H1 (cell line): ENCODE results near the gene RHOC. TPM values are rescaled to one million over a fixed set of nuclear protein-coding genes. Genes with fewer than 3 reads are reported as not detected.

Experiments used
- CTCF ChIA-PET: fragments of 300-600 bp; sonication (Branson Sonifier 250); formaldehyde crosslinking; loops from one replicate; lab custom pipeline; 2021; ENCODE audit not compliant: partially characterized antibody; lab: Charles Lee
- POLR2A ChIA-PET: fragments of 300-600 bp; sonication (Branson Sonifier 250); formaldehyde crosslinking; loops from one replicate; lab custom pipeline; 2021; ENCODE audit warnings: inconsistent platforms; ENCODE audit not compliant: partially characterized antibody; lab: Charles Lee
- DNase-seq, 2 experiments: peaks; one replicate each; pipeline versions ENCODE4 v3.0.0 to v3.0.0-alpha.2; 2010 to 2022; ENCODE audit warnings: low spot score in 2 of 2, low read depth in 1 of 2, mixed read lengths in 1 of 2
- FAIRE-seq: peaks from 2 replicates; lab custom pipeline; 2011; peaks lifted over from hg19 to GRCh38; lab: Jason Lieb, UNC
- H2AFZ ChIP-seq: 2 replicates; pipeline ENCODE4 v1.8.1; 2012; ENCODE audit warnings: low read length, inconsistent platforms
- H2AK5ac ChIP-seq: 2 replicates; pipeline ENCODE4 v1.6.1; 2013; ENCODE audit warnings: low read depth, low read length
- H2BK120ac ChIP-seq: replicated peaks from 2 replicates; pipeline ENCODE3; 2013; ENCODE audit warnings: low read depth, low read length, inconsistent platforms
- H2BK12ac ChIP-seq: 2 replicates; pipeline ENCODE4 v1.6.1; 2013; ENCODE audit warnings: low read depth, low read length
- H2BK15ac ChIP-seq: 2 replicates; pipeline ENCODE4 v1.6.1; 2013; ENCODE audit warnings: low read length
- H2BK20ac ChIP-seq: 2 replicates; pipeline ENCODE4 v1.6.1; 2013; ENCODE audit warnings: low read length
- H2BK5ac ChIP-seq: 2 replicates; pipeline ENCODE4 v1.6.1; 2013; ENCODE audit warnings: low read depth, low read length
- H3K14ac ChIP-seq: 2 replicates; pipeline ENCODE4 v1.6.1; 2013; ENCODE audit warnings: inconsistent platforms; ENCODE audit not compliant: insufficient read length
- H3K18ac ChIP-seq: 2 replicates; pipeline ENCODE4 v1.6.1; 2013; ENCODE audit warnings: low read length; ENCODE audit errors: extremely low read depth
- H3K23ac ChIP-seq: 2 replicates; pipeline ENCODE4 v1.6.1; 2013; ENCODE audit warnings: inconsistent platforms; ENCODE audit not compliant: insufficient read length
- H3K23me2 ChIP-seq: 2 replicates; pipeline ENCODE4 v1.6.1; 2013; ENCODE audit warnings: low read depth, low read length
- H3K27ac ChIP-seq: 2 replicates; pipeline ENCODE4 v1.6.1; 2011; ENCODE audit warnings: low read depth, low read length, inconsistent platforms
- H3K27me3 ChIP-seq, 4 experiments: replicated peaks in 1 of 4; 1 replicate in 1 of 4; 2 replicates in 3 of 4; pipeline versions ENCODE4 v1.6.1 to v1.8.1; 2011 to 2013; ENCODE audit warnings: low read length in 3 of 4, mild to moderate bottlenecking in 3 of 4, inconsistent platforms in 2 of 4, mixed read lengths in 2 of 4, moderate library complexity in 1 of 4; ENCODE audit not compliant: control insufficient read depth in 3 of 4, insufficient read depth in 3 of 4; ENCODE audit errors: extremely low read depth in 1 of 4
- H3K36me3 ChIP-seq, 4 experiments: 2 replicates each; pipeline versions ENCODE4 v1.6.1 to v1.8.1; 2011 to 2013; ENCODE audit warnings: mild to moderate bottlenecking in 4 of 4, low read length in 3 of 4, moderate library complexity in 2 of 4, control low read depth in 1 of 4, inconsistent platforms in 1 of 4; ENCODE audit not compliant: insufficient read depth in 4 of 4, control insufficient read depth in 2 of 4
- H3K4ac ChIP-seq: replicated peaks from 2 replicates; pipeline ENCODE3; 2013; ENCODE audit warnings: low read length, low read depth, mixed read lengths, inconsistent platforms; ENCODE audit not compliant: insufficient read length
- H3K4me1 ChIP-seq, 4 experiments: replicated peaks in 1 of 4; 1 replicate in 1 of 4; 2 replicates in 3 of 4; pipeline versions ENCODE4 v1.6.1 to v1.8.1; 2011 to 2013; ENCODE audit warnings: low read length in 3 of 4, inconsistent platforms in 2 of 4, mixed read lengths in 1 of 4; ENCODE audit not compliant: insufficient read depth in 4 of 4, control insufficient read depth in 3 of 4
- H3K4me2 ChIP-seq, 2 experiments: 2 replicates each; pipeline versions ENCODE4 v1.6.1 to v1.8.1; 2011 to 2013; ENCODE audit warnings: low read depth in 2 of 2, low read length in 2 of 2, control low read depth in 1 of 2, inconsistent platforms in 1 of 2, mild to moderate bottlenecking in 1 of 2; ENCODE audit not compliant: insufficient read depth in 1 of 2
- H3K4me3 ChIP-seq, 4 experiments: fragments of 200-600, 300-600 bp in 1 of 4; sonication (generic), shearing (Covaris generic), sonication (Bioruptor Twin) in 1 of 4; 2 replicates each; pipeline versions ENCODE4 v1.5.1 to v1.8.1; 2011 to 2016; ENCODE audit warnings: low read length in 4 of 4, low read depth in 3 of 4, control low read depth in 2 of 4, inconsistent platforms in 2 of 4, mild to moderate bottlenecking in 2 of 4, mixed read lengths in 1 of 4, moderate library complexity in 1 of 4; ENCODE audit not compliant: insufficient read depth in 2 of 4; ENCODE audit errors: extremely low read depth in 1 of 4
- H3K56ac ChIP-seq: replicated peaks from 2 replicates; pipeline ENCODE3; 2013; ENCODE audit warnings: low read depth, mild to moderate bottlenecking, mixed read lengths, low read length, inconsistent platforms; ENCODE audit not compliant: insufficient read length
- H3K79me1 ChIP-seq: 2 replicates; pipeline ENCODE4 v1.6.1; 2013; ENCODE audit warnings: low read depth, low read length, control low read depth
- H3K79me2 ChIP-seq, 2 experiments: 2 replicates each; pipeline versions ENCODE4 v1.6.1 to v1.8.1; 2012 to 2013; ENCODE audit warnings: low read length in 2 of 2, mild to moderate bottlenecking in 2 of 2, inconsistent platforms in 1 of 2; ENCODE audit not compliant: insufficient read depth in 2 of 2, control insufficient read depth in 1 of 2
- H3K9ac ChIP-seq, 4 experiments: replicated peaks in 1 of 4; 1 replicate in 1 of 4; 2 replicates in 3 of 4; pipeline versions ENCODE4 v1.6.1 to v1.8.1; 2011 to 2013; ENCODE audit warnings: low read depth in 3 of 4, low read length in 3 of 4, control low read depth in 2 of 4, mild to moderate bottlenecking in 2 of 4, moderate library complexity in 2 of 4, inconsistent platforms in 1 of 4; ENCODE audit errors: extremely low read depth in 1 of 4
- H3K9me3 ChIP-seq, 2 experiments: 2 replicates each; pipeline versions ENCODE4 v1.6.1 to v1.8.1; 2012 to 2013; ENCODE audit warnings: mild to moderate bottlenecking in 2 of 2, moderate library complexity in 2 of 2, control low read depth in 1 of 2, inconsistent platforms in 1 of 2, low read depth in 1 of 2, low read length in 1 of 2, mixed read lengths in 1 of 2; ENCODE audit not compliant: insufficient read depth in 2 of 2
- H4K20me1 ChIP-seq, 2 experiments: replicated peaks in 1 of 2; 2 replicates each; pipeline versions ENCODE3 to v1.8.1; 2011 to 2013; ENCODE audit warnings: inconsistent platforms in 2 of 2, low read length in 2 of 2, mild to moderate bottlenecking in 1 of 2; ENCODE audit not compliant: insufficient read depth in 2 of 2, control insufficient read depth in 1 of 2
- H4K5ac ChIP-seq: 2 replicates; pipeline ENCODE4 v1.6.1; 2013; ENCODE audit warnings: low read length, low read depth, mixed read lengths, inconsistent platforms; ENCODE audit not compliant: insufficient read length
- H4K8ac ChIP-seq: 2 replicates; pipeline ENCODE4 v1.8.0; 2013; ENCODE audit warnings: mild to moderate bottlenecking, moderate library complexity, low read length, inconsistent platforms; ENCODE audit not compliant: insufficient read depth; ENCODE audit errors: extremely low read depth
- H4K91ac ChIP-seq: replicated peaks from 2 replicates; pipeline ENCODE3; 2013; ENCODE audit warnings: low read length, mixed read lengths, inconsistent platforms; ENCODE audit not compliant: insufficient read length
- BACH1 ChIP-seq: IDR thresholded peaks from 2 replicates; pipeline ENCODE4 v1.6.1; 2012; ENCODE audit warnings: low read length, improper control_type of control experiment
- BCL11A ChIP-seq, 2 experiments: IDR thresholded peaks; one replicate each; pipeline ENCODE4 v1.6.1; 2011; ENCODE audit warnings: low read depth in 2 of 2, low read length in 2 of 2, mild to moderate bottlenecking in 2 of 2
- E2F6 ChIP-seq: IDR thresholded peaks from 2 replicates; pipeline ENCODE4 v1.6.1; 2012; ENCODE audit warnings: inconsistent platforms
- GTF2F1 ChIP-seq: IDR thresholded peaks from 2 replicates; pipeline ENCODE4 v1.6.1; 2012; ENCODE audit warnings: low read depth, low read length, improper control_type of control experiment, borderline replicate concordance
- HDAC2 ChIP-seq, 2 experiments: fragments of 300-600 bp in 1 of 2; sonication (generic) in 1 of 2; IDR thresholded peaks; 2 replicates each; pipeline ENCODE4 v1.6.1; 2011 to 2012; ENCODE audit warnings: low read depth in 2 of 2, low read length in 2 of 2, mild to moderate bottlenecking in 2 of 2, moderate library complexity in 2 of 2, borderline replicate concordance in 1 of 2, inconsistent platforms in 1 of 2
- JUN ChIP-seq: IDR thresholded peaks from 2 replicates; pipeline ENCODE4 v1.6.1; 2011; ENCODE audit warnings: low read depth, mild to moderate bottlenecking, improper control_type of control experiment, low read length
- RAD21 ChIP-seq, 2 experiments: IDR thresholded peaks in 1 of 2; conservative IDR thresholded peaks in 1 of 2; 2 replicates each; pipeline ENCODE4 v1.6.1; 2011; ENCODE audit warnings: low read depth in 2 of 2, low read length in 2 of 2, improper control_type of control experiment in 1 of 2, inconsistent platforms in 1 of 2, mild to moderate bottlenecking in 1 of 2, moderate library complexity in 1 of 2
- SIX5 ChIP-seq: IDR thresholded peaks from 2 replicates; pipeline ENCODE4 v1.6.1; 2011; ENCODE audit warnings: mild to moderate bottlenecking, low read depth, low read length
- SP4 ChIP-seq: IDR thresholded peaks from 2 replicates; pipeline ENCODE4 v1.6.1; 2012; ENCODE audit warnings: low read length, inconsistent platforms
- TAF7 ChIP-seq: optimal IDR thresholded peaks from 2 replicates; pipeline ENCODE3; 2011; ENCODE audit warnings: low read depth, mild to moderate bottlenecking, inconsistent platforms, low read length, moderate library complexity, borderline replicate concordance
- TBP ChIP-seq: IDR thresholded peaks from 2 replicates; pipeline ENCODE4 v1.6.1; 2011; ENCODE audit warnings: low read depth, low read length, improper control_type of control experiment
- TCF12 ChIP-seq: IDR thresholded peaks from 2 replicates; pipeline ENCODE4 v1.6.1; 2011; ENCODE audit warnings: low read depth, mild to moderate bottlenecking, low read length
- WGBS, 2 experiments: shearing (Covaris generic) in 1 of 2; methylation state at CpG; one replicate each; pipeline versions ENCODE4 v1.1.6 to v1.1.7; 2013 to 2015; ENCODE audit warnings: low lambda C conversion rate in 2 of 2, mixed read lengths in 2 of 2, inconsistent platforms in 1 of 2, low coverage in 1 of 2, missing lambda C conversion rate in 1 of 2; ENCODE audit not compliant: insufficient replicate concordance in 2 of 2, insufficient coverage in 1 of 2, insufficient read length in 1 of 2; ENCODE audit errors: extremely low coverage in 1 of 2, missing lambda C conversion rate in 1 of 2; 5-methylcytosine and 5-hydroxymethylcytosine counted together
- polyA plus RNA-seq, 7 experiments: library from polyadenylated mRNA; depleted of rRNA in 3 of 7; stranded (reverse) in 5 of 7; unstranded in 2 of 7; fragments of >200 nt in 5 of 7; fragments of 200-250 nt in 2 of 7; gene quantifications; 1 replicate in 5 of 7; 2 replicates in 1 of 7; 4 replicates in 1 of 7; pipeline versions ENCODE4 v1.2.1 to v1.2.3, GENCODE V29; 2011 to 2013; ENCODE audit warnings: missing spikeins in 2 of 7, mixed read lengths in 2 of 7
- total RNA-seq: library from RNA; stranded (reverse); fragmentation: NEBNext Ultra II Directional; extraction: Animal tissue kit (Norgen Biotek cat#: 25700); gene quantifications from 2 replicates; pipeline ENCODE4 v1.2.1, GENCODE V29; 2021

Gene RHOC
- total and polyA plus RNA-seq, 2 of the 8 experiments (the other 6 are each of a cell fraction or from before 2014, with no cell fraction given), result 53.6 to 97.5 TPM

GRCh38 chr1:112695276-112695675, 11.7 kb downstream of the RHOC start:
- Histone ChIP-seq H4K8ac (no peak overlapping the region), H3K36me3 (peaks cover 18 to 60% (median 34%) of the 10 kb centered on the region in 4 experiments), H3K9me3 (no peaks in the 10 kb centered on the region), H3K4me2 (no peak overlapping the region), H3K14ac (no peak overlapping the region), H3K79me2 (no peaks in the 10 kb centered on the region), H4K91ac (no peak overlapping the region), H3K27ac (no peak overlapping the region), H2BK20ac (no peak overlapping the region), H4K5ac (no peak overlapping the region), H3K56ac (no peak overlapping the region), H3K18ac (no peak overlapping the region), H2BK120ac (no peak overlapping the region), H2BK5ac (no peak overlapping the region), H4K20me1 (peaks cover 5 to 23% of the 10 kb centered on the region in 2 experiments), H2BK15ac (no peak overlapping the region), H3K27me3 (peaks cover 0 to 2% (median 0%) of the 10 kb centered on the region in 4 experiments; a peak in 1 of 7 replicates), H3K4me1 (peaks cover 3 to 21% (median 10%) of the 10 kb centered on the region in 4 experiments; a peak in 6 of 7 replicates), H3K4ac (no peak overlapping the region), H3K23me2 (no peaks in the 10 kb centered on the region), H3K9ac (no peak overlapping the region), H3K4me3 (no peak overlapping the region), H2AK5ac (no peak overlapping the region), H2AFZ (no peak overlapping the region), H3K79me1 (no peaks in the 10 kb centered on the region), H3K23ac (no peak overlapping the region), H2BK12ac (no peak overlapping the region)
- ChIA-PET POLR2A (interaction anchor here (6.8 kb wide), 1 partner anchor 21 kb away, joined by 76 read pairs; the partner anchor contains the start of gene MOV10), CTCF (interaction anchor here (0.6 kb wide), 1 partner anchor 182 kb away, joined by 3 read pairs; no protein-coding TSS in a partner anchor)
- no peak for FAIRE-seq
- 94% methylated on average over 9 of the region's 9 CpGs; no CpG with 5 or more reads in 1 of the 2 experiments for WGBS, 2 experiments
- TF ChIP-seq HDAC2 (IDR thresholded peaks at IDR 0.05; ENCODE audit: borderline replicate concordance in 1 of 2, low read depth in 2 of 2, low read length in 2 of 2) (no peak), SP4 (no peak), E2F6 (no peak), TAF7 (no peak), TBP (no peak), GTF2F1 (no peak), SIX5 (no peak), JUN (no peak), RAD21 (IDR thresholded peaks at IDR 0.05 in 1 of 2, conservative IDR thresholded peaks at IDR 0.05 in 1 of 2; ENCODE audit: low read depth in 2 of 2, low read length in 2 of 2) (no peak), BCL11A (IDR thresholded peaks at IDR 0.05; ENCODE audit: low read depth in 2 of 2, low read length in 2 of 2) (no peak), TCF12 (no peak), BACH1 (no peak)
- DNase-seq, result no peak
